GM19467 (cell line): ENCODE results near the gene INTS4.
"Not testable (repeated sequence)": the region's sequence is repeated elsewhere in the genome, so short reads cannot be mapped to it uniquely, and the experiment has no call there.

Source experiments
- ATAC-seq: cut with Tn5 transposase; IDR thresholded peaks from one replicate; pipeline ENCODE4 v1.9.1; 2021; ENCODE audit warnings: mild to moderate bottlenecking, moderate library complexity; ENCODE audit not compliant: unreplicated experiment

INTS4 gene

GRCh38 chr11:77882396-77882795, 112.1 kb downstream of the INTS4 start:
- ATAC-seq = no peak

GRCh38 chr11:77879218-77879617, 115.2 kb downstream of the INTS4 start:
- ATAC-seq = no peak

GRCh38 chr11:77878247-77878646, 116.2 kb downstream of the INTS4 start:
- ATAC-seq = not testable (repeated sequence)

GRCh38 chr11:77876045-77876444, 118.4 kb downstream of the INTS4 start:
- no peak for ATAC-seq

GRCh38 chr11:77874206-77874605, 120.3 kb downstream of the INTS4 start:
- ATAC-seq = no peak

- ATAC-seq = no peak
Observed at GRCh38 chr11:77873345-77873744, 121.1 kb downstream of the INTS4 start.

- no peak for ATAC-seq
Observed at GRCh38 chr11:77871855-77872254, 122.6 kb downstream of the INTS4 start.

- ATAC-seq = no peak
Observed at GRCh38 chr11:77868744-77869143, 125.7 kb downstream of the INTS4 start.

GRCh38 chr11:77866336-77866735, 128.1 kb downstream of the INTS4 start:
- ATAC-seq = no peak

GRCh38 chr11:77865805-77866204, 128.7 kb downstream of the INTS4 start:
- no peak for ATAC-seq

- ATAC-seq = not testable (repeated sequence)
Observed at GRCh38 chr11:77861444-77861843, 133.0 kb downstream of the INTS4 start.

GRCh38 chr11:77857906-77858457, 136.5 kb downstream of the INTS4 start:
- not testable (repeated sequence) for ATAC-seq

- ATAC-seq = no peak
Observed at GRCh38 chr11:77854838-77855237, 139.6 kb downstream of the INTS4 start.

- no peak for ATAC-seq
Observed at GRCh38 chr11:77851503-77851902, 143.0 kb downstream of the INTS4 start.

GRCh38 chr11:77843700-77844099, 150.8 kb downstream of the INTS4 start:
- not testable (repeated sequence) for ATAC-seq

- no peak for ATAC-seq
Observed at GRCh38 chr11:77842441-77843121, 151.9 kb downstream of the INTS4 start.

GRCh38 chr11:77833302-77833701, 161.2 kb downstream of the INTS4 start:
- ATAC-seq = no peak

- no peak for ATAC-seq
Observed at GRCh38 chr11:77828926-77829325, 165.5 kb downstream of the INTS4 start.
